LHCN-M2 (cell line): ENCODE results near the gene THSD7B. TPM values are rescaled to one million over a fixed set of nuclear protein-coding genes. Genes with fewer than 3 reads are reported as not detected.
"Not testable (repeated sequence)": the region's sequence is repeated elsewhere in the genome, so short reads cannot be mapped to it uniquely, and the experiment has no call there.

ENCODE experiments used
- DNase-seq: peaks from one replicate; pipeline ENCODE4 v3.0.0-alpha.2; 2012; ENCODE audit warnings: low read depth
- total RNA-seq: library from RNA; depleted of rRNA; stranded (reverse); fragments of >200 nt; gene quantifications from 2 replicates; pipeline ENCODE4 v1.2.3, GENCODE V29; 2014

Gene THSD7B
- total RNA-seq, 1 experiment from 2014 or later: not detected

DNA sequence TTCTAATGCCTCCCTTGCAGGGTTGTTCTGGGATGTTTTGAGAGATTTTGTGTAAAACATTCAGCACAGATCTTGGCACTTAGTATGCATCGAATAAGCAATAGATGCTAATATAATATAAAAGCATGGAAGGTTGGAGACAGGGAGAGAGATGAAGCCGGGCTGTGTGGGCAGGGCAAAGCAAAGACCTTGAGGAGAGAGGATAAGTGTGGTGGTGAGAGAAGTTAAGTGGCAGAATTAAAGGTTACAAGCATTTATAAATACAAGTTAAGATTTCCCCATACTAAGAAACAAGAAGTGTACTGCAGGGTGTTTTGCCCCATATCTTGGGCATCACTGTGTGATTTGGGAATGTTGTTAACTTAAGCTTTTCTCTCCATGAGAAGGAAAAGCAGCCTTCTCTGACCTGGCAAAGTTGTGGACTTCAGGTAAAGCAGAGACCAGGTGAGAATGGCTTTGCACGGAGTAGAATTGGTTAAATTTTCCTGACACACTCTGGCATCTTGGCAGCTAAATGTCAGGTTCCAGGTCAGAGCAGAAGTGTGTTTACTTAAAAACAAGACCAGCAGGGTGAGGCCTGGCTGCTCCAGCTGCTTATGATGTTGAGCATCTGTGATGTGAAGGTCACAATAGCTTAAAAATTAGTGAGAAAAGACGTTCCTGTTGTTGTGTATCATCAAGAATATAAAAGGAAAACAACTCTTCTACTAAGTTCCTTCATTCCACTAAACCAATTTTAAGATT lies 910.4 kb downstream of the THSD7B start:
- no peak for DNase-seq

- no peak for DNase-seq
These were observed 911.0 kb downstream of the THSD7B start for GRCh38 chr2:137676346-137676745.

- DNase-seq: no peak
These were observed 912.1 kb downstream of the THSD7B start for GRCh38 chr2:137677466-137677865.

DNA sequence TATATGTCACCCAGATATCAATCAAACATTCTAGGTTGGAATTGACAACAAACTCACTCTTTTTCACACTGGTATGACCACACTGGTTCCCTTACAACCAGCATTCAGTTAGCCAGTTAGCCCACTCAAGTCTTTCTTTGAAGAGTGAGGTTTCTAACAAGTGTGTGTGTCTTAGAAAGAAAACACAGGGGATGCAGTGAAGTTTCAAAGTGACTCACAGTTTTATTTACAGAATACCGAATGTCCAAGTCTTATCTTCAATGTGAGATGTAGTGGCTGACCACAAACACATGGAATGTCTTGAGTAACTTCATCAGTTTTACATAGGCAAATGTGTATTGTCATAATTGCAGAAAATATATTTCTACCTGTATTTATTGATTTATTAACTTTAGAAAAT lies 924.2 kb downstream of the THSD7B start:
- no peak for DNase-seq

- no peak for DNase-seq
These were observed 928.2 kb downstream of the THSD7B start for GRCh38 chr2:137693534-137693933.

DNA sequence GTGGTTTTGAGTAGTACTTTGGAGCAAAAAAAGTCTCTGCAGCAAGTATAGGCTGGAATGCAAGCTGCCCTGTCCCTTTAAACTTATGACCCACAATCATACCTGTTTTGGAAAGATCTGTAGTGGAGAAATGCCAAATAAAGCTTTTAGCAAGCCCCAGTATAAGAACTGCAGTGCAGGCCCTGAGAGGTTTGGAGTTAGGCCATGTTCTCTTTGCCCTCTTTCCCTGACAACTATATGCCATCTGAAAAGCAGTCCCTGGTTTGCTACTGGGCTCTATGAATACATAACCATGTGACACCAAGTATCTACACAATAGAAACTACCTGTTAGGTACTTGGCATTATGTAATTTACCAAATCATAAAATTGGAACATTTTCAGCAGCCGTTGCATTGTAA lies 931.6 kb downstream of the THSD7B start:
- DNase-seq: no peak

- not testable (repeated sequence) for DNase-seq
These were observed 934.9 kb downstream of the THSD7B start for GRCh38 chr2:137700250-137700649.

DNA sequence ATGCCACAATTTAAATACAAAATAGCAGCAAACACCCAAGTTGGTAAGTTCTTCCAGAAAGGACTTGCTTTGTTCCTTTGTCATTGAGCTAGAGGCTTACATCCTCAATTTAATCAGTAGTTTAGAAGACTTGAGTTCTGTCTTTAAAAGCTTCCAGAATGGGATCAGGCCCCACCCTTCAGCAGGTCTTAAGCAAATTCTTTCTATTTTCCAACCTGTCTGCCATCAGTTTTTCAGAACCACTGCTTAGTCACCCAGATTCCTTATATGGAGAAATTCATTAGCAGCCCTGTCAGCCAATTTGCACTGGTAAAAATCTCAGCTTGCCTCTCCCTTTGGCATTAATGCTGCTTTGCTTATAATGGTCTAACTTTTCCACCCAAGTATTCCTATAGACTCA lies 935.3 kb downstream of the THSD7B start:
- no peak for DNase-seq

DNA sequence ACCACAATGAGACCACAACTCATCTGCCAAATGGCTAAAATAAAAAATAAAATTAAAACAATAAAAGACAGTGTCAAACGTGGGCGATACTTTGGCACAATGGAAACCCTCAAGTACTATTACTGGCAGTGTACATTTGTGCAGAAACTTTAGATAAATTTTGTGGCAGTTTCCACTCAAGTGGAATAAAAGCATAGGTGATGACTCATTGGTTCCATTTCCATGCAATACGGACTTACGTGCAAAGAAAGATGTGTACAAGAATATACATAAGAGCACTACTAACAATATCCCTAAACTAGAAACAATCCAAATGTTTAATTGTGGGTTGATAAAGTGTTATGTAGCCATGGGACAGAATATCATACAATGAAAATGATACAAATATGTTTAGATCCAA lies 940.0 kb downstream of the THSD7B start:
- DNase-seq: no peak

DNA sequence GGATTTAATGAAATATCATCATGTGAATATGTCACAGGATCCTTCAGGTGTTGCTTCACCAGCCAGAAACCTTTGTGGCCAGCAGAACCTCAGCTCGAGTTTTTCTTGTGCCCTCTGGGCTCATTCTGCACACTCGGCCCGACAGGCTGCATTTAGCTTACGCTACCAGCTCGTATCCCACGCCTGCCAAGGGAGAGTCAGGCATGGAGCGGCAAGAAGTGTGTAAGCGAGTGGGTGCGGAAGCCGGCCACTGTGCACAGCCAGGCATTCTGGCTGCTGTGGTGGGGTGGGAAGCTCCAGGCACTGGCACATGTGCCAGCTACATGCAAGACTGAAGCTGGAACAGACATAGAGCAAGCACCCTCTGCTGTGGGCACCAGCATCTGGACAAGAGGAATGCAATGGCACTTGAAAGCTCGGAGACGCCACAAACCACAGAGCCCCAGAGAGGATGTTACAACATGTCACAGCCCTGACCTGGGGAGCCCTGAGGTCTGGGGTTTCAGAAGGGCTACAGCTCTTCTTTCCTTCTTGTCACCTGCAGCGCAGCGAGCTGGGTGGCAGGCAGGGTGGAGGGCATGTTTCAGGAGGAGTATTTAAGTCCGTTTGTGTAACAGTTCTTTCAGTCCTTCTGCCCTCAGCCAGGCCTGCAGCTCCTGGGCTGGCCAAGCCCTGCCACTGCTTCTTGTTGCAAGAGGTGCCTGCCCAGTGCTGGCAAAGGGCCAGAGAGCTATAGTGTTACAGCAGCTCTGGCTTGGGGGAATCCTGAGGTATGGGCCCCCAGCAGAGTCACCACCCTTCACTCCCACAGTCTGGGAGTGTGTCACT lies 941.7 kb downstream of the THSD7B start:
- no peak for DNase-seq

- no peak for DNase-seq
These were observed 943.0 kb downstream of the THSD7B start for GRCh38 chr2:137708311-137708710.

GRCh38 chr2:137715731-137716191 lies 950.4 kb downstream of the THSD7B start:
- DNase-seq: no peak

- no peak for DNase-seq
These were observed 953.4 kb downstream of the THSD7B start for GRCh38 chr2:137718786-137719185.

- no peak for DNase-seq
These were observed 956.4 kb downstream of the THSD7B start for GRCh38 chr2:137721733-137722132.

DNA sequence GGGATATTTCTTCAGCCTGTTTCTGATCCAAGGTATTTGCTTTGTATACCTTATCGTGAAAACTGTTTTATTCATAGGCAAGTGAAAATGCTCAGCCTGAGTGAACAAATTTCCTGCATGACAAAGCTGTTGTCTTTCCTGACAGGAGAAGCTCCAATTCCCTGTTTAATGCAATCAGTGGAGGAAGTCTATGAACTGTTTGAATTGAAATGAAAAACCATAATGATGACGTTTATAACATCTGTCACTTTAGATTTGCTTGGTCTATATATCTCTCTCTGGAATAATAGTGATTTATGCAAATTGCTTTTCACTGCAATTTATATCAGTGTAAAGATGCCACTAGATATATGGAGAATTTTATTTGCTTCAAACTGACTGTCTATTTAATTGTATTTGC lies 959.6 kb downstream of the THSD7B start:
- no peak for DNase-seq
